ENCODE measurements around the gene KRT37.

GRCh38 chr17:41394254-41394996 lies 30.0 kb downstream of the KRT37 start:
- TF ChIP-seq CTCF (IDR thresholded peaks at IDR 0.05) (no peak), POLR2A (IDR thresholded peaks at IDR 0.05) (no peak), POLR2AphosphoS5 (IDR thresholded peaks at IDR 0.05; ENCODE audit: insufficient read depth in 1 of 2, low read depth in 1 of 2) (peak; percentile 6 to 19)
